Measurements from ENCODE around the gene KREMEN1. TPM values are rescaled to one million over a fixed set of nuclear protein-coding genes. Genes with fewer than 3 reads are reported as not detected.

KREMEN1 gene
- total RNA-seq, 3 donors from 2014 or later: 18.3 to 35.1 (median 28.6) TPM

DNA sequence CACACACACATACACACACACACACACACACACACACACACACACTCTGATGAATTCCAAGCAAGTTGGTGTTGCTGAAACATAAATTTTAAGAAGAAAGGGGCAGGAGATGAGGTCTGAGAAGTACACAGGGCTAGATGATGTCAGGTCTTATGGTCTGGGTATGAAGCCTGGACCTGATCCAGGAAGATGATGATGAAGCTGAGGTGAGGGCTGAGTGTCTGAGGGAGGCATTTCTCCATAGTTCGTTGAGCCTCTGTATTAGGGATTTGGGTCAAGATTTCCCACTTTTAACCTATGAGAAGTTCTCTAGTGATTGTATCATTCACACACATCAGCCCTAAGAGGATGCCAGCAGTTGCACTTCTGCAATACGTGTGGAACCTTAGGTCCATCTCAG, 32.6 kb downstream of the KREMEN1 start:
- H3K4me1 ChIP-seq (ENCODE audit: low read depth): no peaks in the 10 kb centered on the region
- H3K36me3 ChIP-seq (ENCODE audit: low read depth): no peaks in the 10 kb centered on the region
- TF ChIP-seq, protein P1, sequence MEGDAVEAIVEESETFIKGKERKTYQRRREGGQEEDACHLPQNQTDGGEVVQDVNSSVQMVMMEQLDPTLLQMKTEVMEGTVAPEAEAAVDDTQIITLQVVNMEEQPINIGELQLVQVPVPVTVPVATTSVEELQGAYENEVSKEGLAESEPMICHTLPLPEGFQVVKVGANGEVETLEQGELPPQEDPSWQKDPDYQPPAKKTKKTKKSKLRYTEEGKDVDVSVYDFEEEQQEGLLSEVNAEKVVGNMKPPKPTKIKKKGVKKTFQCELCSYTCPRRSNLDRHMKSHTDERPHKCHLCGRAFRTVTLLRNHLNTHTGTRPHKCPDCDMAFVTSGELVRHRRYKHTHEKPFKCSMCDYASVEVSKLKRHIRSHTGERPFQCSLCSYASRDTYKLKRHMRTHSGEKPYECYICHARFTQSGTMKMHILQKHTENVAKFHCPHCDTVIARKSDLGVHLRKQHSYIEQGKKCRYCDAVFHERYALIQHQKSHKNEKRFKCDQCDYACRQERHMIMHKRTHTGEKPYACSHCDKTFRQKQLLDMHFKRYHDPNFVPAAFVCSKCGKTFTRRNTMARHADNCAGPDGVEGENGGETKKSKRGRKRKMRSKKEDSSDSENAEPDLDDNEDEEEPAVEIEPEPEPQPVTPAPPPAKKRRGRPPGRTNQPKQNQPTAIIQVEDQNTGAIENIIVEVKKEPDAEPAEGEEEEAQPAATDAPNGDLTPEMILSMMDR (IDR thresholded peaks at IDR 0.05): no peak
- intact Hi-C loops (cut with DNase I, micrococcal nuclease): no loop called here
- no peaks in the 10 kb centered on the region for H3K9me3 ChIP-seq
- no peak overlapping the region for H3K4me3 ChIP-seq
- DNase-seq: no peak
- no peak for ATAC-seq

DNA sequence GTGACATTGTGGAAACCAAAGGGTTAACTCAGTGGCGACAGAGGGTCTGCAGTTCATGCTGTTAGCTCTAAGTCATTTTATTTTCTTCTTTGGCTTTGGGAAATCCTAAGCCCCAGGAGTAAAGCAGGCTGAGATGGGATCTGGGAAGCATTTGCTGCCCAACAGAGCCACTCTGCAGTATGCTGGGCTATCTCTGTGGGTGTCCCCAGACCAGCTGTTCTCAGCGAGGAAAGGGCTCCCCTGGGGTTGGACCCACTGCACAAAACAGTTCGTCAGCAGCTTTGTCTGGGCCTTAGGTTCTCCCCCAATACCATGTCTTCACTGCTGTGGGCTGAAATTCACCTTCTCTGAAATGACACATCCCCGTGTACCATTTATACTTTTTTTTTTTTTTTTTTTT, 34.0 kb downstream of the KREMEN1 start:
- ATAC-seq: no peak

DNA sequence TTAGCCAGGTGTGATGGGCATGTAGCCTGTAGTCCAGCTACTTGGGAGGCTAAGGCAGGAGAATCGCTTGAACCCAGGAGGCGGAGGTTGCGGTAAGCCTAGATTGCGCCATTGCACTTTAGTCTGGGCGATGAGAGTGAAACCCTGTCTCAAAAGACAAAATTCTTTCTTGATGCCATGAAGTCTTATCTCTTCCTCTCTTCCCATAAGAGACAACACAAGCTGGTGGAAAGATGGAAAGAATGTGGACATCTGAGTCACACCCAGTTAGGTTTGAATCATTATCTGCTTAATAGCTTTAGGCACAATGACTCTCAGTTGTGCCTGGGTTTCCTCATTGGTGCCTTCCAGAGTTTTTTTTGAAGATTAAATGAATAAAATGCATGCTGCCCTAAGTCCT, 35.3 kb downstream of the KREMEN1 start:
- no peaks in the 10 kb centered on the region for H3K36me3 ChIP-seq (ENCODE audit: low read depth)
- ATAC-seq: no peak
- no peaks in the 10 kb centered on the region for H3K4me1 ChIP-seq (ENCODE audit: low read depth)
- intact Hi-C loops (cut with DNase I, micrococcal nuclease): no loop called here
- H3K4me3 ChIP-seq: no peak overlapping the region
- DNase-seq: no peak
- TF ChIP-seq, protein P1 (IDR thresholded peaks at IDR 0.05): no peak
- no peaks in the 10 kb centered on the region for H3K9me3 ChIP-seq

More for the DNA sequence above, 34.0 kb downstream of the KREMEN1 start:
- H3K9me3 ChIP-seq: no peaks in the 10 kb centered on the region
- TF ChIP-seq, protein P1 (IDR thresholded peaks at IDR 0.05): no peak
- no peak overlapping the region for H3K4me3 ChIP-seq
- H3K4me1 ChIP-seq (ENCODE audit: low read depth): no peaks in the 10 kb centered on the region
- intact Hi-C loops (cut with DNase I, micrococcal nuclease): no loop called here
- H3K36me3 ChIP-seq (ENCODE audit: low read depth): no peaks in the 10 kb centered on the region
- DNase-seq: no peak

DNA sequence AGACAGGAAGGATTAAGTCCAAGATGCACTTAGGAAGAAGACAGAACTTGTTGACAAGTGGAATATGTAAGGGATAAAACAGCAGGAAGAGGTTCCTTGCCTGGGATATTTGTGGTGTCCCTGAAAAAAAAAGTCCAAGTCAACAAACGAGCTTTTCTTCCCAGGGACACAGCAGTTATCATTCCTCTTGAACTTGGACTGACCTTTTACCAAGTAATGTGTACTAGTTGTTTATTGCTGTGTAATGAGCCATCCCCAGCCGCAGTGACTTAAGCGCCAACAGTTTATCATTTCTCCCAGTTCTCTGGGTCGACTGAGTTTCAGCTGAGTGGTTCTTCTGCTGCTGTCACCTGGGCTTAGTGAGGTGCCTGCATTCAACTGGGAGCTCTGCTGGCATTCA, 37.0 kb downstream of the KREMEN1 start:
- Histone ChIP-seq H3K4me1 (ENCODE audit: low read depth) (no peaks in the 10 kb centered on the region), H3K4me3 (no peak overlapping the region), H3K36me3 (ENCODE audit: low read depth) (no peaks in the 10 kb centered on the region), H3K9me3 (no peaks in the 10 kb centered on the region)
- ATAC-seq: peak; percentile 71
- DNase-seq: peak in 1 of 3 donors; percentile 26
- TF ChIP-seq, protein P1 (IDR thresholded peaks at IDR 0.05): no peak
- intact Hi-C loops (cut with DNase I, micrococcal nuclease): no loop called here

DNA sequence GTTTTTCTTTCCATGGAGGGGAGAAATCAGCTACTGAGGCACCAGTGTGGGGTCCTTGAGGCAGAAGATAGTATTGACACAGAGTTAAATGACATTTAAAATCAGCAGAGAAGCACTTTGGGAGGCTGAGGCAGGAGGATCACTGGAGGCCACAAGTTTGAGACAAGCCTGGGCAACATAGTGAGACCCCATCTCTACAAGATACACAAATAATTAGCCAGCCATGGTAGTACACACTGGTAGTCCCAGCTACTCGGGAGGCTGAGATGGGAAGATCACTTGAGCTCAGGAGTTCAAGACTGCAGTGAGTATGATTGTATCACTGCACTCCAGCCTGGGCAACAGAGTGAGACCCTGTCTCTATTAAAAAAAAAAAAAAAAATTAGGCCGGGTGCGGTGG, 38.1 kb downstream of the KREMEN1 start:
- H3K9me3 ChIP-seq: no peaks in the 10 kb centered on the region
- TF ChIP-seq, protein P1 (IDR thresholded peaks at IDR 0.05): no peak

DNA sequence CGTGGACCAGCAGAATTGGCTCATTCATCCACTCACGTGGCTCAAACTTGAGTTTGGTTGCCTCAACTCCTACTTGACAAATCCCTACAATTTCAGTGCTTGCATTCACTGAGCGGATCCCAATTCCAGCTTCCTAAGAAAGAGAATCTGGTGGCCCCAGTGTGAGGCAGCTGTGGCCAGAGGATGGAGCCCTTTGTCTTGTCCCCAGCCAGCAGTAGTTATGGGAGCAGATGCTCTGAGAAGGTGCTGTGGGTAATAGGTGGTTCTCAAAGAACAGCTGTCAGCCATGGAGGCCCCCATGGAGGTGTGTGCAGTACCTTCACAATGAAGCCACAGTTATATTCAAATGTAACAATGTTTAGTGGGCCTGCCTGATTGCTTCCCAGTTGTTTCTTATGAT, 39.3 kb downstream of the KREMEN1 start:
- ATAC-seq: no peak
- Histone ChIP-seq H3K36me3 (ENCODE audit: low read depth) (no peaks in the 10 kb centered on the region), H3K4me3 (no peak overlapping the region), H3K9me3 (no peaks in the 10 kb centered on the region), H3K4me1 (ENCODE audit: low read depth) (no peaks in the 10 kb centered on the region)
- no peak for DNase-seq
- TF ChIP-seq, protein P1 (IDR thresholded peaks at IDR 0.05): no peak
- intact Hi-C loops (cut with DNase I, micrococcal nuclease): no loop called here

More for the DNA sequence above, 38.1 kb downstream of the KREMEN1 start:
- H3K36me3 ChIP-seq (ENCODE audit: low read depth): no peaks in the 10 kb centered on the region
- H3K4me1 ChIP-seq (ENCODE audit: low read depth): no peaks in the 10 kb centered on the region
- no peak for DNase-seq
- H3K4me3 ChIP-seq: no peak overlapping the region
- intact Hi-C loops (cut with DNase I, micrococcal nuclease): no loop called here
- ATAC-seq: no peak
